GM19239 (cell line): Measurements from ENCODE around the gene ATP6V0E2.
"Not testable (repeated sequence)": the region's sequence is repeated elsewhere in the genome, so short reads cannot be mapped to it uniquely, and the experiment has no call there.

Experiments
- DNase-seq: peaks from one replicate; pipeline ENCODE4 v3.0.0; 2011; ENCODE audit warnings: low spot score; ENCODE audit not compliant: insufficient read length
- FAIRE-seq: peaks from 2 replicates; lab custom pipeline; 2011; peaks lifted over from hg19 to GRCh38; lab: Jason Lieb, UNC

Gene ATP6V0E2

GRCh38 chr7:149874644-149875028 is 867 bp downstream of the ATP6V0E2 start:
- DNase-seq (no peak), FAIRE-seq (peak; percentile 80)

- no peak for DNase-seq
- FAIRE-seq = no peak
Measured at GRCh38 chr7:149875396-149875795, 1.6 kb downstream of the ATP6V0E2 start.

GRCh38 chr7:149877890-149878522 is 4.2 kb downstream of the ATP6V0E2 start:
- no peak for DNase-seq
- FAIRE-seq = no peak

- no peak for FAIRE-seq
- DNase-seq = no peak
Measured at GRCh38 chr7:149878523-149878921, 4.8 kb downstream of the ATP6V0E2 start.

- no peak for DNase-seq
Measured at GRCh38 chr7:149879271-149879743, 5.5 kb downstream of the ATP6V0E2 start.

GRCh38 chr7:149879766-149880637 is 6.2 kb downstream of the ATP6V0E2 start:
- no peak for DNase-seq
- no peak for FAIRE-seq

More at GRCh38 chr7:149879271-149879743, 5.5 kb downstream of the ATP6V0E2 start:
- no peak for FAIRE-seq

- DNase-seq (no peak), FAIRE-seq (no peak)
Measured at GRCh38 chr7:149880638-149881311, 7.0 kb downstream of the ATP6V0E2 start.

GRCh38 chr7:149881328-149882247 is 7.8 kb downstream of the ATP6V0E2 start:
- DNase-seq = no peak
- FAIRE-seq = no peak

GRCh38 chr7:149882248-149883047 is 8.7 kb downstream of the ATP6V0E2 start:
- FAIRE-seq = no peak
- DNase-seq = no peak

GRCh38 chr7:149883048-149883438 is 9.3 kb downstream of the ATP6V0E2 start:
- no peak for FAIRE-seq
- DNase-seq = no peak

GRCh38 chr7:149883452-149883861 is 9.7 kb downstream of the ATP6V0E2 start:
- peak; percentile 67 for FAIRE-seq
- DNase-seq = no peak

GRCh38 chr7:149884016-149884415 is 10.2 kb downstream of the ATP6V0E2 start:
- no peak for DNase-seq
- FAIRE-seq = no peak

- FAIRE-seq = no peak
Measured at GRCh38 chr7:149884541-149884940, 10.8 kb downstream of the ATP6V0E2 start.

GRCh38 chr7:149885191-149886017 is 11.6 kb downstream of the ATP6V0E2 start:
- no peak for DNase-seq
- no peak for FAIRE-seq

More at GRCh38 chr7:149884541-149884940, 10.8 kb downstream of the ATP6V0E2 start:
- no peak for DNase-seq

GRCh38 chr7:149886018-149886415 is 12.2 kb downstream of the ATP6V0E2 start:
- FAIRE-seq (no peak), DNase-seq (no peak)

GRCh38 chr7:149887311-149887710 is 13.5 kb downstream of the ATP6V0E2 start:
- FAIRE-seq = no peak
- no peak for DNase-seq

- peak; percentile 11 for FAIRE-seq
Measured at GRCh38 chr7:149890715-149891114, 16.9 kb downstream of the ATP6V0E2 start.

GRCh38 chr7:149894957-149895356 is 21.2 kb downstream of the ATP6V0E2 start:
- not testable (repeated sequence) for DNase-seq
- FAIRE-seq = peak; percentile 26

More at GRCh38 chr7:149890715-149891114, 16.9 kb downstream of the ATP6V0E2 start:
- not testable (repeated sequence) for DNase-seq
